WTC11 (cell line): ENCODE measurements around the gene UBE2L3.

Experiments used
- CTCF ChIP-seq: fragments of 200-600 bp; IDR thresholded peaks from 2 replicates; pipeline ENCODE4 v1.8.0; 2022; ENCODE audit warnings: antibody characterized with exemption
- E2F1 ChIP-seq: sonication (generic); formaldehyde crosslinking; IDR thresholded peaks from 2 replicates; pipeline ENCODE4 v1.8.0; 2022; ENCODE audit warnings: mild to moderate bottlenecking, missing genetic modification reagents
- ESRRA ChIP-seq: sonication (generic); formaldehyde crosslinking; IDR thresholded peaks from 2 replicates; pipeline ENCODE4 v1.8.1; 2022; ENCODE audit warnings: mild to moderate bottlenecking, missing genetic modification reagents, borderline replicate concordance
- NFYB ChIP-seq: sonication (generic); formaldehyde crosslinking; conservative IDR thresholded peaks from 2 replicates; pipeline ENCODE4 v1.8.0; 2022; ENCODE audit warnings: low read depth, missing genetic modification reagents
- TEAD4 ChIP-seq: sonication (generic); formaldehyde crosslinking; IDR thresholded peaks from 2 replicates; pipeline ENCODE4 v1.8.0; 2022; ENCODE audit warnings: mild to moderate bottlenecking, missing genetic modification reagents
- USF2 ChIP-seq: sonication (generic); formaldehyde crosslinking; IDR thresholded peaks from 2 replicates; pipeline ENCODE4 v1.8.1; 2023; ENCODE audit warnings: mild to moderate bottlenecking, missing genetic modification reagents, moderate library complexity
- ZBTB21 ChIP-seq: sonication (generic); formaldehyde crosslinking; IDR thresholded peaks from 2 replicates; pipeline ENCODE4 v1.8.1; 2023; ENCODE audit warnings: mild to moderate bottlenecking, missing genetic modification reagents, borderline replicate concordance
- ZNF121 ChIP-seq: sonication (generic); formaldehyde crosslinking; IDR thresholded peaks from 2 replicates; pipeline ENCODE4 v1.8.0; 2023; ENCODE audit warnings: missing genetic modification reagents
- ZNF263 ChIP-seq: sonication (generic); formaldehyde crosslinking; IDR thresholded peaks from 2 replicates; pipeline ENCODE4 v1.8.1; 2022; ENCODE audit warnings: low read depth, mild to moderate bottlenecking, moderate library complexity, missing genetic modification reagents
- TF ChIP-seq, protein P1 (sequence below): sonication (generic); formaldehyde crosslinking; IDR thresholded peaks from 2 replicates; pipeline ENCODE4 v1.8.1; 2023; ENCODE audit warnings: mild to moderate bottlenecking, missing genetic modification reagents

DNA sequence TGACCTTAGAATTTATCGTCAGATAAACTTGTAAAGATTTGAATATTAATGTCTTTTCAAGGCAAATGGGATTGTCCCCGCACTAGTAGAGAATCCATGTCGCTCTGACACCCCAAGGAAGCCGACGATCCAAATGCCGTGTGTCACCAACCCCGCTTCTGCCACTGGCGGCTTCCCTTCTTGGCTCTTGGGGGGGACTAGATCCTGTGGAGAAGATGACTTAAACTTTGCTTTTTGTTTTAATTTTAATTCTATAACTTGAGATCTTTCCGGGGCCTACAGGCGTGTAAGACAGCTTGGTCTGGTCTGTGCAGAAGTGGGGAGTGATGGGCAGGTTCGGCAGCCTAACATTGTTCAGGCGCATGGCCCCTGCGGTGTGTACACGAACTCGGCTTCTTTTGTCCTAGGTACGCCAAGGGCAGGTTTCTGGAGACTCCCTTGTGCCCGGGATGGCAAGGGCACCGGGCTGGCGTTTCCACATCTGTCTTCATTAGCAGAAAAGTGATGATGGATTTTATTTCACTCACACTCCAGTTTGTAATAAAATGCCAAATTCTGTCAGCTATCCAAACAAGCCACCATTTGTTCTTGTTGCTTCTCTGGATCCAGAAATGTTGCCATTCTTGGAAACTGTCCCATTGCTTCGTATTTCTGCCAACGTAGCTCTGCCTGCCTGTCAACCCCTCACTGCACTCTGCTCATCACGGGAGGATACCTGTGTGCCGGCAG, 55.6 kb downstream of the UBE2L3 start:
- TF ChIP-seq CTCF (no peak), ZNF121 (CRISPR knock-in tag) (no peak), ZBTB21 (no peak), ESRRA (no peak), USF2 (CRISPR knock-in tag) (no peak), NFYB (CRISPR knock-in tag) (no peak), ZNF263 (CRISPR knock-in tag) (no peak), TEAD4 (no peak), E2F1 (CRISPR knock-in tag) (no peak)
- TF ChIP-seq, protein P1, sequence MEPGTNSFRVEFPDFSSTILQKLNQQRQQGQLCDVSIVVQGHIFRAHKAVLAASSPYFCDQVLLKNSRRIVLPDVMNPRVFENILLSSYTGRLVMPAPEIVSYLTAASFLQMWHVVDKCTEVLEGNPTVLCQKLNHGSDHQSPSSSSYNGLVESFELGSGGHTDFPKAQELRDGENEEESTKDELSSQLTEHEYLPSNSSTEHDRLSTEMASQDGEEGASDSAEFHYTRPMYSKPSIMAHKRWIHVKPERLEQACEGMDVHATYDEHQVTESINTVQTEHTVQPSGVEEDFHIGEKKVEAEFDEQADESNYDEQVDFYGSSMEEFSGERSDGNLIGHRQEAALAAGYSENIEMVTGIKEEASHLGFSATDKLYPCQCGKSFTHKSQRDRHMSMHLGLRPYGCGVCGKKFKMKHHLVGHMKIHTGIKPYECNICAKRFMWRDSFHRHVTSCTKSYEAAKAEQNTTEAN: no peak
